NCI-H460 (cell line): Measurements from ENCODE around the gene CCDC117. TPM values are rescaled to one million over a fixed set of nuclear protein-coding genes. Genes with fewer than 3 reads are reported as not detected.
"Not testable (repeated sequence)": the region's sequence is repeated elsewhere in the genome, so short reads cannot be mapped to it uniquely, and the experiment has no call there.

Experiments used
- DNase-seq: peaks from one replicate; pipeline ENCODE4 v3.0.0-alpha.2; 2016; ENCODE audit warnings: low read depth; ENCODE audit errors: extremely low read depth
- polyA plus RNA-seq: library from polyadenylated mRNA; depleted of rRNA; stranded (reverse); fragments of >200 nt; gene quantifications from 2 replicates; pipeline ENCODE4 v1.2.3, GENCODE V29; 2014; cell fraction: nucleus; rRNA removed
- total RNA-seq: library from RNA; depleted of rRNA; stranded (reverse); fragments of >200 nt; shearing (Covaris generic); gene quantifications from 2 replicates; pipeline ENCODE4 v1.2.3, GENCODE V29; 2014; rRNA removed

Gene CCDC117, protein sequence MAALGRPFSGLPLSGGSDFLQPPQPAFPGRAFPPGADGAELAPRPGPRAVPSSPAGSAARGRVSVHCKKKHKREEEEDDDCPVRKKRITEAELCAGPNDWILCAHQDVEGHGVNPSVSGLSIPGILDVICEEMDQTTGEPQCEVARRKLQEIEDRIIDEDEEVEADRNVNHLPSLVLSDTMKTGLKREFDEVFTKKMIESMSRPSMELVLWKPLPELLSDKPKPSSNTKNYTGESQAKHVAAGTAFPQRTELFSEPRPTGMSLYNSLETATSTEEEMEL
- 21.2 and 21.5 TPM in 2 replicates for total RNA-seq
- polyA plus RNA-seq: 10.4 and 10.9 TPM in 2 replicates

DNA sequence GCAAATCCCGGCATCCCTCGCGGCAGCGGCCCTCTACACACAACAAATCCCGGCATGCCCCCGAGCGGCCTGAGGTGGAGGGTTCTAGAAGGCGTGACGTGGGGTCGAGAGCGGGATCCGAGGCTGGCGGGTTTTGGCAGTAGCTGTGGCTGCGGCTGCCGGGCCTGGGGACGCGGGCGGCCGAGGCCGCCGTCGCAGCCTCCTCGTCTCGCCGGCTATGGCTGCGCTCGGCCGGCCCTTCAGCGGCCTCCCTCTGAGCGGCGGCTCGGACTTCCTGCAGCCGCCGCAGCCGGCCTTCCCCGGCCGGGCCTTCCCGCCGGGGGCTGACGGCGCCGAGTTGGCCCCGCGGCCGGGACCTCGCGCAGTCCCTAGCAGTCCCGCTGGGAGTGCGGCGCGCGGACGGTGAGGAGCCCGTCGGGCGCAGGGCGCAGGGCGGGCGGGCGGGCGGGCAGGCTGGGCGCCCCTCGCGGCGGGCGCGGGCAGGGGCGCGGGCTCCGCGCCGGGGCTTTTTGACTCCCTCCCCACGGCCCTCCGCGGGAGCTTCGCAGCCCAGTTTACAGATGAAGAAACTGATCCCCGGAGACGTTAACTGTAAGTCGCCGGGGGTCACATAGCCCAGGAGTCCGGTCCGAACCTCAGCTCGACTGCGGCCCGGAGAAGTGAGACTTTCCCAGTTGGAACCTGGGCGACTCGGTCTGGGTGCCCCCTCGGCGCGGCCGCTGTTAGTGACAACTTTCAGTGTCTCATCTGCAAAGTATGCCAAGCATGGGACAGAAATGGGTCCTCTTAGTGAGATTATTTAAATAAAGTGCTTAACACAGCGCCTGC is at the start of gene CCDC117:
Gene CCDC117 (plus strand): TSS at position 63 of the 828 bp plus-strand sequence. CDS start 155 bp downstream, at position 218.
- peak; percentile 85 for DNase-seq

DNA sequence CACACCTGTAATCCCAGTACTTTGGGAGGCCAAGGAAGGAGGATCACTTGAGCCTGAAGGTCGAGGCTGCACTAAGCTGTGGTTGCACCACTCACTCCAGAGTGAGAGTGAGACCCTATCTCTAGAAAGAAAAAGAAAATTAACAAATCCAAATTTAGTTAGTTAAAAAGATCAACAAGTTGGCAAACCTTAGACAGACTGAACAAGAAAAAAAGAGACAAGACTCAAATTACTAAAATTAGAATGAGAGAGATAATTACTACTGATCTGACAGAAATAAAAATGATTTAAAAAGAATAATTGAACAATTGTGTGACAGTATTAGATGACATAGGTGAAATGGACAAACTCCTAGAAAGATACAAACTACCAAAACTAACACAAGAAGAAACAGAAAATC is 44.5 kb upstream of the CCDC117 start:
- no peak for DNase-seq

DNA sequence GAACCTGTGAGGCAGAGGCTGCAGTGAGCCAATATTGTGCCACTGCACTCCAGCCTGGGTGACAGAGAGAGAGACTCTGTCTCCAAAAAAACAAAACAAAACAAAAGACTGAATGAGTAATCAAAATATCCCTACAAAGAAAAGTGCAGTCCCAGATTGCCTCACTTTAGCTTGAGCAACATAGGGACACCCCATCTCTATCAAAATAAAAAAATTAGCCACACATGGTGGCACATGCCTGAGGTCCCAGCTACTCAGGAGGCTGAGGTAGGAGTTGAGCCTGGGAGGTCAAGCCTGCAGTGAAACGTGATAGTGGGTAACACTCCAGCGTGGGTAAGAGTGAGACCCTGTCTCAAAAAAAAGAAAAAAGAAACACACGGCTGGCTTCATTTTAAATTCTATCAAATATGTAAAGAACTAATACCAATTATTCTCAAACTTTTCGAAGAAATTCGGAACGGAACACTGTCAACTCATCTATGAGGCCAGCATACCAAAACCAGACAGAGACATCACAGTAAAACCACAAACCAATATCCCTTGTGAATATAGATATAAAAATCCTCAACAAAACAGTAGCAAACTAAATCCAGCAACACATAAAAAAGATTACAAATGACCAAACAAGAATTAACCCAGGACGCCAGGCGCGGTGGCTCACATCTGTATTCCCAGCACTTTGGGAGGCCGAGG is 43.7 kb upstream of the CCDC117 start:
- DNase-seq: no peak

DNA sequence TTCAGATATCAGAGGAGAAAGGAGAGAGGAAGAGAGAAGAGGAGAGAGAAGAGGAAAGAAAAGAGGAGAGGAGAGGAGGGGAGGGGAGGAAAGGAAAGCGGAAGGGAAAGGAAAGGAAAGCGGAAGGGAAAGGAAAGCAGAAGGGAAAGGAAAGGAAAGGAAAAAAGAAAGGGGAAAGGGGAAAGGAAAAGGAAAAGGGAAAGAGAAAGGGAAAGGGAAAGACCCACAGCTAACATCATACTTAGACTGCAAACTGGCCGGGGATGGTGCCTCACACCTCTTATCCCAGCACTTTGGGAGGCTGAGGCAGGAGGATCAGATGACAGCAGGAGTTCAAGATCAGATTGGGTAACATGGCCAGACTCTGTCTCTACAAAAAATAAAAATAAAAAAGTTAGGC is 42.3 kb upstream of the CCDC117 start:
- no peak for DNase-seq

DNA sequence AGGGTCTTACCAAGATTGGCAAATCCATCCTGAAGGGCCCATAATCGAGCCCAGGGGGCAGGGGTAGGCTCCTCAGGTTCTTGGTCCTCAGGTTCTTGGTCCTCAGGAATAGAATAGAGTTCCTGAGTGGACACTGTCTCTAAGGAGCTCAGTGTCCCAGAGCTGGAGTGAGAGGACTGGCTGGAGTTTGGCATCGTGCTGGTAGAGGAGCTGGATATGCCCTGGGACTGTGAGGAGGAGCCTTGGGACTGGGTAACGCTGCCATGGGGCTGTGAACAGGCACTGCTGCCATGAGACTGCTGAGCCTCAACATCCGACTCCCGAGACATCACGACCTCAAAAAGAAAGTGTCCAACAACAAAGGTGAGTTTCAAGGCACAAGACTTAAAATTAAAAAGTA is 38.1 kb upstream of the CCDC117 start:
- no peak for DNase-seq

DNA sequence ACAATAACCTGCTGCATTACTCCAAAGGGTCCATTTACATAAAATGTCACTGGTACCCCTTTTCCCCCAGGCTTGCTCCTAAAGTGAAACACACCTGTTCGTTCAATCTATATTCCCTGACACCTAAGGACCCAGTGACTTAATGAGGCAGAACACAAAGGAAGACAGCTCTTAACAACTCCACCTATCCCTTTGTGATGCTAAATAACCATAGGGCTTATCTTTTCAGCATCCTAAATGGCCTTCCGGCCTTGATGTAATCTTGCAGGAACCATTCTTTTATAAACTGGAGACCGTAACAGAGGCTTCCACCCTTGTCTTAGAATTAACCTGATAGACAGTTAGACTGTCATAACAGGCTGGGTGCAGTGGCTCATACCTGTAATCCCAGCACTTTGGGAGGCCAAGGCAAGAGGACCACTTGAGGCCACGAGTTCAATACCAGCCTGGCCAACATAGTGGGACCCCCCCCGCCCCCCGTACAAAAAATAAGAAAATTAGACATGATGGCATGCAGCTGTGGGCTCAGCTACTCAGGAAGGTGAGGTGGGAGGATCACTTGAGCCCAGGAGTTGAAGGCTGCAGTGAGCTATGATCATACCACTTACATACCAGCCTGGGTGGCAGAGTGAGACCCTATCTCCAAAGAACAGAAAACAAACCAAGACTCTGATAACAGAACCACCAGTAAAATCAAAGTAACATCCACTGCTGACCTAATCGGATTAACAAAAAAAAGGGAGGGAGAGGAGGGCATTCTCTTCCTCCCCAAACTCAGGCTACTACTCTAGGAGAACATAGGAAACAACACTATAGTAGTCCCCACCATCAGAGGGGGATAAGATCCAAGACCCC is 36.0 kb upstream of the CCDC117 start:
- DNase-seq: no peak

DNA sequence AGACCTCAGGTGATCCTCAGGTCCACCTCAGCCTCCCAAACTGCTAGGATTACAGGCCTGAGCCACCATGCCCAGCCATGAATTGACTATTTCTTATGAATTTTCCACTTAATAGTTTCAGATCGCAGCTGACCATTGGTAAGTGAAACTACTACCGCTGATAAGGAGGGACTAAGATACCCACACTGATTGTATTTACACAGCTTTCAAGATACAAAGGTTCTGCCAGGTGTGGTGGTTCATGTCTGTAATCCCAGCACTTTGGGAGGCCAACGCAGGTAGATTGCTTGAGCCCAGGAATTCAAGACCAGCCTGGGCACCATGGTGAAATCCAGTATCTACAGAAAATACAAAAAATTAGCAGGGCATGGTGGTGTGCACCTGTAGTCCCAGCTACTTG is 34.8 kb upstream of the CCDC117 start:
- DNase-seq: no peak

DNA sequence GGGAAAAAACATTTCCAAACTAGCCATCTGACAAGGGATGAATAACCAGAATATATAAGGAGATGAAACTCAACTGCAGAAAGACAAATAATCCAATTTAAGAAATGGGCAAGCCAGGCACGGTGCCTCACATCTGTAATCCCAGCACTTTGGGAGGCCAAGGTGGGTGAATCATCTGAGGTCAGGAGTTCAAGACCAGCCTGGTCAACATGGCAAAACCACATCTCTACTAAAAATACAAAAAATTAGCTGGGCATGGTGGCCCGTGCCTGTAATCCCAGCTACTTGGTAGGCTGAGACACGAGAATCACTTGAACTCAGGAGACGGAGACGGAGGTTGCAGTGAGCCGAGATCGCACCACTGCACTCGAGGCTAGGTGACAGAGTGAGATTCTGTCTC is 33.6 kb upstream of the CCDC117 start:
- not testable (repeated sequence) for DNase-seq

DNA sequence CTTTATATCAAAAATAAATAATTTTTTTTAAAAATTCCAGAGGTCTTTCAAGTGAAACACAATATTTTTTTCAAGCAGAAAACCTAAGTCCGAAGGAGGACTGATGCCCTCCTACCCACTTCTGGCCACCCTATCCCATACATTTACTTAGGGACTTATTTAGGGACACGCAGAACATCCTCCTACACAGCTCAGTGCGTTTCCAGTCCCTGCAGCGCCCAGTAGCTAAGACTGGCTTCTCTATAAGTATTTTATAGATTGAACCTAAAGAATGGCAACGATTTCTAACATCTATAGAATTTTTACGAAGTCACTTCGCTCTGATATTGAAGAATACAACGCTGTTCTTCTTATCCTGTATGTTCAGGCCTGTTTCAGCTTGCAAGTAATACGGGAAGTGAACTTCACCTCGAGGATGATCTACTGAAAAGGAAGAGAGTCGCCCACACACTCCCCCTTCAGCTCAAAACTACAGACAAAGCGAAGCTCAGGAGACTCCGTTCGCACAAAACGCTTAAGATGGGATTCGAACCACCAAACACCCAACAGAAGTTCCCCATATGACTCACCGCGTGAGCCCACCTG is 31.2 kb upstream of the CCDC117 start:
- no peak for DNase-seq

DNA sequence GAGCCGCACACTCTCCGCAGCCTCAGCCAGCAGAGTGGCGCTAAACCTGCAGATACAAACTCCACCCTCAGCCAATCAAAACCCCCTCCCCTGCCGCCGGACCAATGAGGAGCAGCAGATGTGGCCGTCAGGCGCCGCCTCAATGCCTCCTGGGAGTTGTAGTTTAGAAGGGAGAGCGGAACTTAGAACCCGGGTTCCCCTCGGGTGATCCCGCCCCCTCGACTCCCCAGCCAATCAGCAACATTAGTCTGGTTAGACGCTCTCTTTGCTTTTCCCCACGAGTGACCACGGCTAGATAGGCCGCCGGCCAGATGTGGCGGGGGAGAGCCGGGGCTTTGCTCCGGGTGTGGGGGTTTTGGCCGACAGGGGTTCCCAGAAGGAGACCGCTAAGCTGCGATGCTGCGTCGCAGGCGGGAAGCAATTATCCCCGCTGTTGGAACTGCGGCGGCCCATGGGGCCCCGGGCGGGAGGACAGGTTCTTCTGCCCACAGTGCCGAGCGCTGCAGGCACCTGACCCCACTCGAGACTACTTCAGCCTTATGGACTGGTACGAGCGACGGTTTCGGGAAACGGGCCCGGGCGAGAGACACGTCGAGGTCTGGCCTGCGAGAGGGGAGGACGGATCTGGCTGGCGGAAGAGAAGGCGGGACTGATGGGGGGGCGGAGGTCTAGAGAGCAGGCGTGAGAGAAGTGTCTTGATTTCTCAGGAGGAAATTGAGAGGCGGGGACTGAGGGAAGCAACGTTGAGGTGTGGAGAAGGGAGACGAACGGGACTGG is 30.5 kb upstream of the CCDC117 start, which contains the start of the genes CHEK2 and HSCB:
Gene CHEK2 (minus strand): TSS at position 36 of the 777 bp plus-strand sequence. CDS start 7,099 bp downstream, outside the sequence.
Gene HSCB (plus strand): TSS at position 255 of the 777 bp plus-strand sequence. CDS start 57 bp downstream, at position 312.
- DNase-seq: peak; percentile 96

DNA sequence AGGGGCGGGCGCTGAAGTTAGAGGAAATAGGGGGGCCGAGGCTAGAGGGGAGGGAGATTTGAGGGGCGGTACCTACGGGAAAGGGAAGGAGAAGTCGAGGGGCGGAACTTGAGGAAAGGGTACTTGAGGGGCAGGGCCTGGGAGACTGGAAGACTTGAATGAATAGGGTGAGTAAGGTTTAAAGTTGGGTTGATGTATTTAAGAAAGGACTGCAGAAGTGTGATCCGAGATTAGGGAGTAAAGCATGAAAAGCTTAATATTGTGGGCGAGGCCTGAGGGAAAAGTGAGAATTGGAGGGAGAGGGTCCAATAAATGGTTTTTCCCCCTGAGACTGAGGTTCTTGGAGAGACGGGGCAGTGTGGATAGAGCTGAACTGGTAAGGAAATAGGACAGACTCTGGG is 29.9 kb upstream of the CCDC117 start:
- DNase-seq: no peak

DNA sequence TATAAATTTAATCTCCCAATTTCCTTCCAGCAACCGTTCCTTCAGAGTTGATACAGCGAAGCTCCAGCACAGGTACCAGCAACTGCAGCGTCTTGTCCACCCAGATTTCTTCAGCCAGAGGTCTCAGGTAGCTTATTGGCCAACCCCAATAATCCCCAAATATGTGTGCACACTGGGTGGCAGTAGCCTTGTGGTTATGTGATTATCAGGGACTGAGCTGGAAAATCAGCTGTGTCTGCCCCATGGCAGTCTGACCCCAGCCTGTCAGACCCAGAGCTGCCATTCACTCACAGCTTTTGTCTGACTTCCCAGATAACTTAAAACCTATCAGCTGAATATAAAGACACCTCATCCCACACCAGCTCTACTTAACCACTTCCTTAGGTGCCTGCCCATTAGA is 28.6 kb upstream of the CCDC117 start:
- no peak for DNase-seq

DNA sequence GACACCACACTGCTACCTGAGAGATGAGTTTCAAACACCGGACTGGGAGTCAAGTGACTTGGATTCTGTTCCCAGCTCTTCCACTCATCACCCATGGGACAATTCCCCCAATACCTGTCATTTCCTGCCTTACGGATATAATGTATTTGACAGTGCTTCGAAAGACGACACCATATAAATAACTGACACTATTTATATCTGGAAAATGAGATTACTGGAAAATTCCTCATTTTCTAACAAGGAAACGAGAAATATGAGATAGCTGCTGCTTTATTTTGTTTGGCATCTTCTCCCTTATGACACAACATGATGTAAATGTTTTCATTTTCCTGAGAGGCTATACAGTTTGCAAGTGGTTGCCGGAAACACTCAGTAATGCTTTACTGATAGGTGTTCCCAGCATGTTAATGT is 22.0 kb upstream of the CCDC117 start:
- peak; percentile 87 for DNase-seq

DNA sequence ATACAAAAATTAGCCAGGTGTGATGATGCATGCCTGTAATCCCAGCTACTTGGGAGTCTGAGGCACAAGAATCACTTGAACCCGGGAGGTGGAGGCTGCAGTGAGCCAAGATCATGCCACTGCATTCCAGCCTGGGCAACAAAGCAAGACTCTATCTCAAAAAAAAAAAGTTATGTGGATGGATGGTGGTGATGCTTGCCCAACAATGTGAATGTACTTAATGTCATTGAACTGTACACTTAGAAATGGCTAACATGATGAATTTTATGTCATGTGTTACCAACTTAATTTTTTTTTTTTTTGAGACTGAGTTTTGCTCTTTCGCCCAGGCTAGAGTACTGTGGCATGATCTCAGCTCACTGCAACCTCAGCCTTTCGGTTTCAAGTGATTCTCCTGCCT is 18.0 kb upstream of the CCDC117 start:
- not testable (repeated sequence) for DNase-seq

DNA sequence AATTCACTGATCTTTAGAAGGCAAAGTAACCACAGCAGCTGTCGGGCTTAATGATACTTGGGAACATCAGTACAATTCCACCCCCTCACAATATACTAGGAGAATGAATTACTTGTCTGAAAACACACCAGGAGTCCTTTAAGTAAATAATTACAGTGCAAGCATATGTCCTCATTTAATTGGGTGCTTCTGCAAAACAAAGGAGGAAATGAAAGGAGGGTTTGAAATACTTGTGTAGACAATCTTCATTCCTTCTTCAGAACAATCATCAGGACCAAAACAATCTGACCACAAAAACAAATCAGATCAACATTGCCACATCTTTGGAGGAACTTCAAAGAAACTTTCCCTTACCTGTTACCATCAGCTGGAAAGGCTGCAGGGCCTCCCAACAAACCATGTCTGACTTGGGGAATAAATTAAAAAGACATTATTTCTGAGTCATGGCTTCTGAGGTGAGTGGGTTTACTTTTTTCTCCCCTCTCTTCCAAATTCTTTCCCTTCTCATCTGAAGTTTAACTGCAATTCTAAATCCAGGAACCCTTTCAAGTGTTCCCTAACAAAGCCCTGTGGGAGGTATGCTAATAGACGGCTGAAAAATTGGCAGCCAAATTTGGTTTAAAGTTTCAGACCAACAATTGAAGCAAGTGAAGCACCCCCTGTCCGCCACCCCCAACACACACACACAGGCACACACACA is 12.5 kb upstream of the CCDC117 start:
- DNase-seq: no peak

DNA sequence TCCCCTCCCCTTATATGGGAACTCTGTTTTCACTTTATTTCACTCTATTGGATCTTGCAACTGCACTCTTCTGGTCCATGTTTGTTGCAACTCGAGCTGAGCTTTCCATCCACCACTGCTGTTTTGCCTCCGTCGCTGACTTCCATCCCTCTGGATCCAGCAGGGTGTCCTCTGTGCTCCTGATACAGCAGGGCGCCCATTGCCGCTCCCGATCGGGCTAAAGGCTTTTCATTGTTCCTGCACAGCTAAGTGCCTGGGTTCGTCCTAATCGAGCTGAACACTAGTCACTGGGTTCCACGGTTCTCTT is 11.1 kb upstream of the CCDC117 start:
- no peak for DNase-seq

DNA sequence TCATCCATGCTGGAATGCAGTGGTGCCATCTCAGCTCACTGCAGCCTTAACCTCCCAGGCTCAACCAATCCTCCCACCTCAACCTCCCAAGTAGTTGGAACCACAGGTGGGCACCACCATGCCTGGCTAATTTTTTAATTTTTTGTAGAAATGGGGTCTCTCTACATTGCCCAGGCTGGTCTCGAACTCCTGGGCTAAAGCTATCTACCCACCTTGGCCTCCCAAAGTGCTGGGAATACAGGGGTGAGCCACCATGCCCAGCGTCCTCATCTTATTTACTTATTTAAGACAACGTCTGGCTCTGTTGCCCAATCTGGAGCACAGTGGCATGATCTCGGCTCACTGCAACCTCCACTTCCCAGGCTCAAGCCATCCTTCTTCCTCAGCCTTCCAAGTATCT is 10.5 kb upstream of the CCDC117 start:
- not testable (repeated sequence) for DNase-seq

DNA sequence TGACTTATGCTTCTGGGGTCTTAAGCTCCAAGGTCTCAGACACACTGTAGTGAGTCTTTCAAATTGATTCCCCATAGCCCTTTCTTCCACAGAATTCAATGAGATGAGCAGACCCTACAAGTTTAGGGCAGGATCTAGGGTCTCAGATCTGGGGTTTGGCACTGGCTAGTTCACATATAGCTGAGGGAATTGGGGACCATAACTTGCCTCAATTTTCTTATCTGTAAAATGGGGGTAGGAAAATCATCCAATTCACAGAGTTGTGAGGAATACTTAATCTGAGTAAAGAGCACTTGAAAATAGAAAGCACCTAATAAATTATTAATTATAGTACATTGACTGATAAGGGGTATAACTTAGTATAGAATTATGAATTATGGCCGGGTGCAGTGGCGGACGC is 5.9 kb upstream of the CCDC117 start:
- no peak for DNase-seq
